Renal pelvis (tissue), 4 donors: ENCODE data around the gene C16orf92. TPM values are rescaled to one million over a fixed set of nuclear protein-coding genes. Genes with fewer than 3 reads are reported as not detected.
A peak's percentile ranks its signal among the peaks of the same experiment; 100 is the strongest.

Experiments
- DNase-seq: peaks from one replicate; pipeline ENCODE4 v3.0.0-alpha.2; 2013
- polyA plus RNA-seq, 3 donors: library from polyadenylated mRNA; unstranded; fragments of 120-200 nt; gene quantifications; one replicate each; pipeline ENCODE4 v1.2.1, GENCODE V29; 2013; ENCODE audit not compliant: insufficient read length in 3 of 3

C16orf92 gene
- polyA plus RNA-seq, 3 donors, result not detected

- DNase-seq, result no peak
These were observed 37.3 kb downstream of the C16orf92 start for GRCh38 chr16:30060346-30060745.

GRCh38 chr16:30060836-30061554 lies 38.0 kb downstream of the C16orf92 start:
- no peak for DNase-seq

GRCh38 chr16:30063278-30063892 lies 40.4 kb downstream of the C16orf92 start:
- no peak for DNase-seq

- DNase-seq, result peak; percentile 82
These were observed 41.1 kb downstream of the C16orf92 start for GRCh38 chr16:30063893-30064728.

- DNase-seq, result no peak
These were observed 41.7 kb downstream of the C16orf92 start for GRCh38 chr16:30064729-30065101.

GRCh38 chr16:30065102-30065942 lies 42.3 kb downstream of the C16orf92 start, which contains the start of gene ALDOA:
ALDOA (plus strand) TSS chr16:30065760; CDS start chr16:30066898, 1,138 bp downstream.
- peak; percentile 97 for DNase-seq

GRCh38 chr16:30065943-30066760 lies 43.2 kb downstream of the C16orf92 start:
- no peak for DNase-seq

GRCh38 chr16:30066761-30067583 lies 44.0 kb downstream of the C16orf92 start:
- DNase-seq, result no peak

- DNase-seq, result no peak
These were observed 44.6 kb downstream of the C16orf92 start for GRCh38 chr16:30067584-30067916.

- DNase-seq, result no peak
These were observed 45.3 kb downstream of the C16orf92 start for GRCh38 chr16:30068333-30068732.

- DNase-seq, result no peak
These were observed 46.0 kb downstream of the C16orf92 start for GRCh38 chr16:30068750-30069610.

- DNase-seq, result no peak
These were observed 46.8 kb downstream of the C16orf92 start for GRCh38 chr16:30069611-30070462.

GRCh38 chr16:30070490-30070889 lies 47.5 kb downstream of the C16orf92 start:
- no peak for DNase-seq

Other genes with a start within 250 kb of the C16orf92 start
- under 1 TPM in 2 of 3 donors, not detected in 1; 0.03 to 0.05 TPM for gene ZG16, start 244.9 kb upstream of the C16orf92 start, polyA plus RNA-seq
- 10 to 100 TPM; 68.2 to 81.8 (median 77.3) TPM for gene KIF22, start 232.4 kb upstream of the C16orf92 start, polyA plus RNA-seq
- 100 to 1,000 TPM; 330 to 392 (median 348) TPM for gene MAZ, start 216.7 kb upstream of the C16orf92 start, polyA plus RNA-seq
- gene PRRT2, start 211.0 kb upstream of the C16orf92 start, polyA plus RNA-seq, result 10 to 100 TPM; 15.4 to 22.5 (median 21.6) TPM
- gene PAGR1, start 207.0 kb upstream of the C16orf92 start, polyA plus RNA-seq, result 10 to 100 TPM; 40.2 to 44.1 (median 43.6) TPM
- 10 to 100 TPM; 16.1 to 24.7 (median 24.2) TPM for gene MVP, start 202.7 kb upstream of the C16orf92 start, polyA plus RNA-seq
- 100 to 1,000 TPM; 111 to 120 (median 117) TPM for gene CDIPT, start 160.0 kb upstream of the C16orf92 start, polyA plus RNA-seq
- gene SEZ6L2, start 123.6 kb upstream of the C16orf92 start, polyA plus RNA-seq, result 10 to 100 TPM; 10.1 to 13.6 (median 11.7) TPM
- gene ASPHD1, start 122.7 kb upstream of the C16orf92 start, polyA plus RNA-seq, result 1 to 10 TPM in 2 of 3 donors, under 1 TPM in 1; 0.95 to 1.4 (median 1.0) TPM
- gene KCTD13, start 97.0 kb upstream of the C16orf92 start, polyA plus RNA-seq, result 10 to 100 TPM; 14.8 to 30.9 (median 29.4) TPM
- 100 to 1,000 TPM; 106 to 123 (median 113) TPM for gene TMEM219, start 61.1 kb upstream of the C16orf92 start, polyA plus RNA-seq
- gene TAOK2, start 49.3 kb upstream of the C16orf92 start, polyA plus RNA-seq, result 10 to 100 TPM; 51.0 to 56.5 (median 53.1) TPM
- 10 to 100 TPM; 19.9 to 22.2 (median 20.7) TPM for gene HIRIP3, start 27.6 kb upstream of the C16orf92 start, polyA plus RNA-seq
- 10 to 100 TPM; 52.3 to 64.9 (median 56.6) TPM for gene INO80E, start 27.0 kb upstream of the C16orf92 start, polyA plus RNA-seq
- gene DOC2A, start 12.2 kb upstream of the C16orf92 start, polyA plus RNA-seq, result 1 to 10 TPM; 2.9 to 4.9 (median 4.6) TPM
- 1 to 10 TPM; 1.2 to 1.7 (median 1.2) TPM for gene TLCD3B, start 8.1 kb downstream of the C16orf92 start, polyA plus RNA-seq
- gene ALDOA, start 42.6 kb downstream of the C16orf92 start, polyA plus RNA-seq, result 100 to 1,000 TPM; 525 to 600 (median 593) TPM
- gene PPP4C, start 52.8 kb downstream of the C16orf92 start, polyA plus RNA-seq, result 100 to 1,000 TPM in 2 of 3 donors, 10 to 100 TPM in 1; 99.4 to 116 (median 109) TPM
- 1 to 10 TPM; 1.5 to 1.9 (median 1.7) TPM for gene TBX6, start 68.7 kb downstream of the C16orf92 start, polyA plus RNA-seq
- 10 to 100 TPM; 58.6 to 70.9 (median 60.8) TPM for gene YPEL3, start 73.0 kb downstream of the C16orf92 start, polyA plus RNA-seq
- 10 to 100 TPM; 11.3 to 13.6 (median 13.0) TPM for gene GDPD3, start 90.3 kb downstream of the C16orf92 start, polyA plus RNA-seq
- 10 to 100 TPM; 84.3 to 88.5 (median 85.4) TPM for gene MAPK3, start 100.0 kb downstream of the C16orf92 start, polyA plus RNA-seq
- gene CORO1A, start 160.4 kb downstream of the C16orf92 start, polyA plus RNA-seq, result 10 to 100 TPM in 1 of 3 donors, 1 to 10 TPM in 2; 9.2 to 15.1 (median 9.8) TPM
- gene BOLA2B, start 170.5 kb downstream of the C16orf92 start, polyA plus RNA-seq, result 10 to 100 TPM; 32.5 to 43.1 (median 37.9) TPM
- 10 to 100 TPM; 24.9 to 39.9 (median 35.5) TPM for gene SLX1A, start 170.7 kb downstream of the C16orf92 start, polyA plus RNA-seq
- 10 to 100 TPM; 10.6 to 25.3 (median 16.6) TPM for gene SULT1A3, start 176.1 kb downstream of the C16orf92 start, polyA plus RNA-seq
- gene NPIPB13, start 225.3 kb downstream of the C16orf92 start, polyA plus RNA-seq, result 10 to 100 TPM in 2 of 3 donors, 1 to 10 TPM in 1; 3.4 to 37.4 (median 29.1) TPM